ENCODE results near the gene CACNG4. TPM values are rescaled to one million over a fixed set of nuclear protein-coding genes. Genes with fewer than 3 reads are reported as not detected.

Gene CACNG4
- total RNA-seq, 4 donors from 2014 or later: 1.7 to 12.5 (median 2.9) TPM

GRCh38 chr17:66949501-66949900 lies 15.0 kb upstream of the CACNG4 start:
- no peaks in the 10 kb centered on the region for H3K9me3 ChIP-seq
- peaks cover 0 to 49% (median 41%) of the 10 kb centered on the region in 4 donors for H3K4me1 ChIP-seq
- WGBS: 78% methylated on average over 10 of the region's 10 CpGs
- H3K27me3 ChIP-seq: peaks cover 0 to 15% (median 0%) of the 10 kb centered on the region in 4 donors
- H3K27ac ChIP-seq (replicated peaks in 1 of 4): no peak overlapping the region
- H3K36me3 ChIP-seq: no peaks in the 10 kb centered on the region
- intact Hi-C loops (cut with DNase I): no loop called here
- no peak overlapping the region for H3K4me3 ChIP-seq
- DNase-seq (ENCODE audit: extremely low spot score): no peak
- TF ChIP-seq POLR2AphosphoS5 (IDR thresholded peaks at IDR 0.05) (no peak), EP300 (IDR thresholded peaks at IDR 0.05) (no peak), POLR2A (IDR thresholded peaks at IDR 0.05; ENCODE audit: low read depth) (no peak)
- TF ChIP-seq, protein P1, sequence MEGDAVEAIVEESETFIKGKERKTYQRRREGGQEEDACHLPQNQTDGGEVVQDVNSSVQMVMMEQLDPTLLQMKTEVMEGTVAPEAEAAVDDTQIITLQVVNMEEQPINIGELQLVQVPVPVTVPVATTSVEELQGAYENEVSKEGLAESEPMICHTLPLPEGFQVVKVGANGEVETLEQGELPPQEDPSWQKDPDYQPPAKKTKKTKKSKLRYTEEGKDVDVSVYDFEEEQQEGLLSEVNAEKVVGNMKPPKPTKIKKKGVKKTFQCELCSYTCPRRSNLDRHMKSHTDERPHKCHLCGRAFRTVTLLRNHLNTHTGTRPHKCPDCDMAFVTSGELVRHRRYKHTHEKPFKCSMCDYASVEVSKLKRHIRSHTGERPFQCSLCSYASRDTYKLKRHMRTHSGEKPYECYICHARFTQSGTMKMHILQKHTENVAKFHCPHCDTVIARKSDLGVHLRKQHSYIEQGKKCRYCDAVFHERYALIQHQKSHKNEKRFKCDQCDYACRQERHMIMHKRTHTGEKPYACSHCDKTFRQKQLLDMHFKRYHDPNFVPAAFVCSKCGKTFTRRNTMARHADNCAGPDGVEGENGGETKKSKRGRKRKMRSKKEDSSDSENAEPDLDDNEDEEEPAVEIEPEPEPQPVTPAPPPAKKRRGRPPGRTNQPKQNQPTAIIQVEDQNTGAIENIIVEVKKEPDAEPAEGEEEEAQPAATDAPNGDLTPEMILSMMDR (IDR thresholded peaks at IDR 0.05): no peak

DNA sequence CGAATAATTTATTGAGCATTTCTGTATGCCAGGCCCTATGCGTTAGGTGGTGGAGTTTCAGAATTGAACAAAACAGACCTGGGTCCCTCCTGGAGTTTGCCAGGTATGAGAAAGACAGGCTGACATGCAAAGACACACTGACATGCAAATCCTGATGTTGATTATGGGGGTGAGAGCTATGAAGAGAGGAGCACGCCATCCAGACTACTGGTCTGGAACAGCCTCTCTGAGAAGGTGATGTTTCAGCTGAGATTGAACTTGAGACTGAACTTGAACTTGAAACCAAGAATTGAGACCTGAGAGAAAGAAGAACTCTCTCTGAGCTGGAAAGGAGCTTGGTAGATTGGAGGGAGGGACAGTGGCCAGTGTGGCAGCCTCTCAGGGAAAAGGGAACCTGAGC lies 14.2 kb upstream of the CACNG4 start:
- H3K27me3 ChIP-seq: peaks cover 0 to 13% (median 0%) of the 10 kb centered on the region in 4 donors
- TF ChIP-seq, protein P1 (IDR thresholded peaks at IDR 0.05): no peak
- no peak for TF ChIP-seq POLR2AphosphoS5 (IDR thresholded peaks at IDR 0.05)
- TF ChIP-seq POLR2A (IDR thresholded peaks at IDR 0.05; ENCODE audit: low read depth): no peak
- TF ChIP-seq EP300 (IDR thresholded peaks at IDR 0.05): no peak
- DNase-seq (ENCODE audit: extremely low spot score): no peak
- peaks cover 0 to 41% (median 33%) of the 10 kb centered on the region in 4 donors for H3K4me1 ChIP-seq
- no peaks in the 10 kb centered on the region for H3K36me3 ChIP-seq
- no peak overlapping the region for H3K27ac ChIP-seq (replicated peaks in 1 of 4)
- intact Hi-C loops (cut with DNase I): no loop called here
- WGBS: 90% methylated on average over 3 of the region's 3 CpGs
- H3K4me3 ChIP-seq: no peak overlapping the region
- no peaks in the 10 kb centered on the region for H3K9me3 ChIP-seq

GRCh38 chr17:66950886-66951604 lies 13.5 kb upstream of the CACNG4 start:
- peak overlapping the region; percentile 60 to 84 (median 82) for H3K27ac ChIP-seq (replicated peaks in 1 of 4)
- H3K9me3 ChIP-seq: no peaks in the 10 kb centered on the region
- H3K27me3 ChIP-seq: peaks cover 0 to 10% (median 0%) of the 10 kb centered on the region in 4 donors
- no peak for DNase-seq (ENCODE audit: extremely low spot score)
- no peak overlapping the region for H3K4me3 ChIP-seq
- no peaks in the 10 kb centered on the region for H3K36me3 ChIP-seq
- intact Hi-C loops (cut with DNase I): no loop called here
- TF ChIP-seq POLR2A (IDR thresholded peaks at IDR 0.05; ENCODE audit: low read depth): no peak
- TF ChIP-seq POLR2AphosphoS5 (IDR thresholded peaks at IDR 0.05): no peak
- no peak for TF ChIP-seq EP300 (IDR thresholded peaks at IDR 0.05)
- TF ChIP-seq, protein P1 (IDR thresholded peaks at IDR 0.05): no peak
- H3K4me1 ChIP-seq: peaks cover 0 to 34% (median 30%) of the 10 kb centered on the region in 4 donors
- whole genome bisulfite sequencing: 65% methylated on average over 6 of the region's 6 CpGs

DNA sequence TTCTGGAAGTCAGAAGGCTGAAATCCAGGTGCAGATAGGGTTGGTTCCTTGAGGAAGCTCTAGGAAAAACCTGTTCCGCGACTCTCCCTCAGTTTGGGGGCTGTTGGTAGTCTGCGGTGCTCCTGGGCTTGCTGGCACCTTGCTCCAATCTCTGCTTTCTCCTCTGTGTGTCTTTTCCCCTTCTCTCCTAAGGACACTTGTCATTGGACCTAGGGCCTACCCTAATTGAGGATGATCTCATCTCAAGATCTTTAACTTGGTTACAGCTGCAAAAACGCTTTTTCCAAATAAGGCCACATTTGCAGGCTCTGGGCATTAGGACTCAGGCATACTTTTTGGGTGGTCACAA lies 12.9 kb upstream of the CACNG4 start:
- no peaks in the 10 kb centered on the region for H3K36me3 ChIP-seq
- peaks cover 0 to 34% (median 30%) of the 10 kb centered on the region in 4 donors for H3K4me1 ChIP-seq
- no peak for DNase-seq (ENCODE audit: extremely low spot score)
- intact Hi-C loops (cut with DNase I): no loop called here
- H3K27ac ChIP-seq (replicated peaks in 1 of 4): peak overlapping the region; percentile 60 to 84 (median 82)
- H3K9me3 ChIP-seq: no peaks in the 10 kb centered on the region
- TF ChIP-seq, protein P1 (IDR thresholded peaks at IDR 0.05): no peak
- no peak for TF ChIP-seq EP300 (IDR thresholded peaks at IDR 0.05)
- no peak for TF ChIP-seq POLR2A (IDR thresholded peaks at IDR 0.05; ENCODE audit: low read depth)
- no peak for TF ChIP-seq POLR2AphosphoS5 (IDR thresholded peaks at IDR 0.05)
- H3K4me3 ChIP-seq: no peak overlapping the region
- H3K27me3 ChIP-seq: peaks cover 0 to 7% (median 0%) of the 10 kb centered on the region in 4 donors
- 84% methylated on average over 4 of the region's 4 CpGs for WGBS

All from esophagus muscularis mucosa (tissue), 4 donors.